Measurements from ENCODE around the gene SUFU.

- no peak for TF ChIP-seq CTCF (IDR thresholded peaks at IDR 0.05)
- no peak for TF ChIP-seq POLR2A (IDR thresholded peaks at IDR 0.05)
Observed at GRCh38 chr10:102468683-102469082, 35.1 kb upstream of the SUFU start.

Data from esophagus squamous epithelium (tissue), 4 donors.